ENCODE results near the gene PICALM.

The PICALM gene

DNA sequence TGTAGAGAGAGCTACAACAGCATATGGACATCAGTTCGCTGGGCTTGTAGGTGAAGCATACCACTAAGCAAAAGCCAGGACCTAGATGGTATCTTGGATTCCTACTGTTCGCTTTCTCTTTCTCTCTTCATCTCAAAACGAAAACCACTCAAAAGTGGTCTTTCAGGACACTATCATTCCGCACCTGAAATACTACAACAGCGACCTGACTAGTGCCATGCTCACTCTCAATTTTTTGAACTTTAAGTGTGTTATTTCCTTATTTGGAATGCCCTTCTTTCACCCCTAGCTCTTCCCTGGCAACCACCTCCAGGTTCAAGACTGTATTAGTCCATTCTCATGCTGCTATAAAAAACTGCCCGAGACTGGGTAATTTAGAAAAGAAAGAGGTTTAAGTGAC lies 154.5 kb downstream of the PICALM start:
- TF ChIP-seq, protein P1, sequence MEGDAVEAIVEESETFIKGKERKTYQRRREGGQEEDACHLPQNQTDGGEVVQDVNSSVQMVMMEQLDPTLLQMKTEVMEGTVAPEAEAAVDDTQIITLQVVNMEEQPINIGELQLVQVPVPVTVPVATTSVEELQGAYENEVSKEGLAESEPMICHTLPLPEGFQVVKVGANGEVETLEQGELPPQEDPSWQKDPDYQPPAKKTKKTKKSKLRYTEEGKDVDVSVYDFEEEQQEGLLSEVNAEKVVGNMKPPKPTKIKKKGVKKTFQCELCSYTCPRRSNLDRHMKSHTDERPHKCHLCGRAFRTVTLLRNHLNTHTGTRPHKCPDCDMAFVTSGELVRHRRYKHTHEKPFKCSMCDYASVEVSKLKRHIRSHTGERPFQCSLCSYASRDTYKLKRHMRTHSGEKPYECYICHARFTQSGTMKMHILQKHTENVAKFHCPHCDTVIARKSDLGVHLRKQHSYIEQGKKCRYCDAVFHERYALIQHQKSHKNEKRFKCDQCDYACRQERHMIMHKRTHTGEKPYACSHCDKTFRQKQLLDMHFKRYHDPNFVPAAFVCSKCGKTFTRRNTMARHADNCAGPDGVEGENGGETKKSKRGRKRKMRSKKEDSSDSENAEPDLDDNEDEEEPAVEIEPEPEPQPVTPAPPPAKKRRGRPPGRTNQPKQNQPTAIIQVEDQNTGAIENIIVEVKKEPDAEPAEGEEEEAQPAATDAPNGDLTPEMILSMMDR (conservative IDR thresholded peaks at IDR 0.05; ENCODE audit: low read length) = no peak
- H3K4me3 ChIP-seq (ENCODE audit: low read length) = no peak overlapping the region
- DNase-seq (ENCODE audit: low read depth) = no peak

DNA sequence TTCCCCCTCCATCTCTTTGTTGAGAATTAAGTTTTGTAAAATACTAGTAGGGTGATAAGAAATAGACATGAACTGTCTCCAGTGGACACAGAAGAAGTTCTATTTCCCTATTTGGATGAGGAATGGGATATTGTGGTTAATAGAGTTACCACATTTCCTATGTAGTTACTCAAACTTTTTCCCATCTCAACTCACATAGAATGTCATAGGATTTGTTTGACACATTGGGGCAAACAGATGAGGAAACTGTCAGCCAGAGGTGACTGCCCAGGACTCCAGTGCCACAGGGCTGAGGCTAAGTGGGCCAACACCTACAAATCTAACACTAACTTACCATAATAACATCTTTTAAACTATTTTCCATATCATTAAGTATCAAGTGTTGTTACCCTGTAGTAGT lies 155.4 kb downstream of the PICALM start:
- DNase-seq (ENCODE audit: low read depth) = no peak
- TF ChIP-seq, protein P1 (conservative IDR thresholded peaks at IDR 0.05; ENCODE audit: low read length) = no peak
- H3K4me3 ChIP-seq (ENCODE audit: low read length) = no peak overlapping the region

DNA sequence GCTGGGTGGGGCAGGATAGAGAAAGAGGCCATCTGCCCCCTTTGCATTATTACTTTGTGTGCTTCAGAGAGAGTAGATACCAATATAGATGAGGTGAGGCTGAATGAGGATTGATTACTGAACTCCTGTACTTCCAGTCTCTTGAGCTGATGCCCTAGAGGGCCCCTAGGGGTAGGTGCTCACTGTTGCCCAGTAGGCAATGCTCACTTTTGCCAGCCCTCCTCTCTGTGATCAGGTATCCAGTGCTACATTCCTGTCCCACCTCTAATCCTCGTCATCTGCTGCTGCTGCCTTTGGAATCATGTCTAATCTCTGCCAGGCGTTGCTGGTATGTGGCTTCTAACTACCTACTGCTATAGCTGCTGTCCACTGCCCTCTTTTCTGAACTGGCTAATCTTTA lies 156.5 kb downstream of the PICALM start:
- no peak for DNase-seq (ENCODE audit: low read depth)
- H3K4me3 ChIP-seq (ENCODE audit: low read length) = no peak overlapping the region
- TF ChIP-seq, protein P1 (conservative IDR thresholded peaks at IDR 0.05; ENCODE audit: low read length) = no peak
